Measurements from ENCODE around the gene MSGN1.
"Not testable (repeated sequence)": the region's sequence is repeated elsewhere in the genome, so short reads cannot be mapped to it uniquely, and the experiment has no call there.

MSGN1 gene

DNA sequence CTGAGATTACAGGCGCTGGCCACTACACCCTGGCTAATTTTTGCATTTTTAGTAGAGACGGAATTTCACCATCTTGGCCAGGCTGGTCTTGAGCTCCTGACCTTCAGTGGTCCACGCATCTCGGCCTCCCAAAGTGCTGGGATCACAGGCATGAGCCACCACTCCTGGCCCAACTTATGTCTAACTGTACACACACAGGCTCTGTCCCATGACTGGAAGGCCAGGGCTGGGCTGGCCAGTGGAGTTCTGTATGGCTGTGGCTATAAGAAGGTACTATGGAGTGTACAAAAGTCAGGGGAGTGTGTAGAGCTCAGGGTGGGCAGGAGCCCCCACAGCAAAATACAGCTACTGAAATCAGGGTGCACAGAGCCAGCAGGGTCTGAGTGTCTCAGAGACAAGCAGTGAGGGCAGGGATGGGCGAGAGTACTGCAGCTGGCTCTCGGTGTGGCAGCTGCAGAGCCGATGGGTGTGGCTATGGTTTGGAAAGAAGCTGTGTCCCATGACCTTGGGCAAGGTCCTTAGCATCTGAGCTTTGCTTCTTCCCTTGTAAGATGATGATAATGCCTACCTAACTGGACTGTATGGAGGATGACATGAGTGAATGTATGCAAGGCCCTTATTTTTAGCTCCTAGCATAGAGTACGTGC, 10.4 kb upstream of the MSGN1 start:
- no peak for DNase-seq

DNA sequence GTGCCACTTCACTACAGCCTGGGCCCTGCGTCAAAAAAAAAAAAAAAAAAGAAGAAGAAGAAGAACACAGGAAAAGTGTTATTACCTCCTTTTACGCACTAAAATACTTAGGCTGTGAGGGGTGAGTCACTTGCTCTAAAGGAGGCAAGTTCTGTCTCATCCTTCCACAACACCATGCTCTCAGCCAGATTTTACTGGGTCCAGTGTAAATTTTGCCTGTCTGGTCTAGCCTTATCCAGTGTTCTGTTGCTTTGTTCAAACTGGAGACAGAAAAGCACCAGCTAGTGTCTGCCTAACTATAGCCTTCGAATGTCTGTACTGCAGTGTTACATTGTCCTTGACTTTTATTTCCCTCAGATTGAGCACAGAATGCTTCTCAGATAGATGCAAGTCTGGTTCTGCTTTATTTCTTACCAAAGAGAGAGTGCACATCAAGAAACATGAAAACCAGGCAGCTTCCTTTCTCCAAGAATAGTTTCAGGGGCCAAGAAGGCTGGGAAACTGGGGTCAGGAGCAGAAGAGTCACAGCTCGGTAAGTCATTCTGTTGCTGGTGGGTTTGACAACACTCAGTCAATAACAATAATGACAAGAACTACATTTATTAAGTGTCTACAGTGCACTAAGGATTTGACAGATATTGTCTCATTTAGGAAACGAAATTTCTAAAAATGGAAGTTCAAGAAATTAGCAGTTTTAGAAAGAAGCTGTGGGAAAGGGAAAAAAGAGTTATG, 3.1 kb upstream of the MSGN1 start:
- DNase-seq: no peak

GRCh38 chr2:17813742-17814473, 2.4 kb upstream of the MSGN1 start:
- no peak for DNase-seq

GRCh38 chr2:17814601-17815000, 1.7 kb upstream of the MSGN1 start:
- no peak for DNase-seq

- no peak for DNase-seq
Measured at GRCh38 chr2:17815468-17816184, 634 bp upstream of the MSGN1 start.

DNA sequence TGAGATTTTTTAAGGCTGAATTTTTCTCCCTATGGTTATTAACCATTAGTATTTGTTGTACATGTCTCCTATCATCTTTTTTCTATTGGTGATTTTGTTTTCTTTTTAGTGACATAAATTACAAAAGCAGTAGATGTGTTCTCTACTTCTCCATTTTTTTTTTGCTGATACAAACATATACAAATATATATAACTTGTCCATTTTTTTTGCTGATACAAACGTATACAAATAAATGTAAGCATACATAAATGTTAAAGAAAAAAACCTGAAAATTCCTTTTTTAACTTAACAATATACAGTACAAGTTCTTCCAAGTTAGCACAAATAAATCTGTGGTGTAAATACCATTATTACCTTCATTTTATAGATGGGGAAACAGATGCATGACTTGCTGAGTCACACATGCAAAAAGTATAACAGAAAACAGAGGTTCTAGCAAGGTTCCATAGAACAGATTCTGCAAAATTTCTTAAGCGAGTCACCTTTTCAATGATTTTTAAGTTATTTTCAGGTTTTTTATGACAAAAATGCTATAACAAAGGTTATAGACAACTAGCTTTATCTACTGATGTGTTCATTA, 2.1 kb downstream of the MSGN1 start:
- DNase-seq: no peak

DNA sequence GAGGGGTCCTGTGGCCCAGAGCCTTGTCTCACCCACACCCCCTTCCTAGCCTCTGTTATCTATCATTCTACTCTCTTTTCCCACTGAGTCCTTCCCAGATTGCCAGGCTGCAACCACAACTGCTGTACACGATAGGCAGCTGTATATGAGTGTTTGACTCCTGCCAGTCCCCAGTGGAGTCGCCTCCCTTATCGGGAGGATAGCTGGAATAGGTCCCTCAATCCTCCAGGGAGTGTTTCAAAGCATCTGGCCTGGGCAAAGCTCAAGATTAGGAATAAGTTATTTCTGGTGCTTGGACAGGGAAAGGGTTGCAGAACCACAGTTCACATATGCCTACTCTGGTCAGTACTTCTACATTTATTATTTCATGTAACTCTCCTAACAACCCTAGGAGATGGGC, 4.8 kb downstream of the MSGN1 start:
- no peak for DNase-seq

DNA sequence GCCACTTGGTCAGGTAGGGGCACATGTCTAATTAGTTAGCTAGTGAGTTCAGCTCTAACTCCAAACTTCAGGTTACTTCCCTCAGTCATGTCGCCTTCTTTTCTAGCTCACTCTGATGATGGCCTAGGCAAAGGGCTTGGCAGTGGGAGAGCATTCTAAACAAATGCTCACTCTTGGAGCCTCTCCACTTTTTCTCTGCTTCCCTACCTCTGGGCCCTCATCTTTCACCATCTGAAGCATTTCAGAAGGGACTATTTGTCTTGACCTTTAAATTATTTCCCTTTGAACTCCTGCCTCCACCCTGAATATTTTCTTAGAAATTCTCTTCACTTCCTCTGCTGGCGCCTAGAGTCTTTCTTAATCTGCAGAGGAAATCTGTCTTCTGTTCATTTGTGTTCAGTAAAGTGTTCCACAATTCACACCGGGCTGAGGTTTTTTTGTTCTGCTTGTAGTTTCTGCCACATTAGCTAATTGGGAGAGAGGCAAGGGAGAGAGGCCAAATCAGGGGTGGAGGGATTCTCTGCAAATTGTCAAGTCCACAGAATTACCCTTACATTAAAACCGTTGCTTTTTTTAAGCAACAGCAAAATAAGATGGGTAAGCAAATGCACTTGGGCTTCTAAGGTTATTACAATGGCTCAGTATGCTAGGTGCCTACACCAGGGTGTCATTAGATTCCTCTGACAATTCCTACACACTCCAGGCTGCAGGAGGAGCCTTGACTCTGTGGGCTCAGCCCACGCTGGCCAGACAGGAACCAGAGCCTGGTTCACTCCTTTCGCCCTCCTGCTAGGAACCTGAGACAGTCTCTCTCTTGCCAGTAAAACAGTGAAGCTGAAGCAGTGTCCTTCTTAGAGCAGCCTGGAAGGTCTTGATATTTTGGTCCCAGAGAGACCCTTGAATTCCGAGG, 5.5 kb downstream of the MSGN1 start:
- DNase-seq: no peak

- DNase-seq: no peak
Measured at GRCh38 chr2:17822445-17823117, 6.3 kb downstream of the MSGN1 start.

DNA sequence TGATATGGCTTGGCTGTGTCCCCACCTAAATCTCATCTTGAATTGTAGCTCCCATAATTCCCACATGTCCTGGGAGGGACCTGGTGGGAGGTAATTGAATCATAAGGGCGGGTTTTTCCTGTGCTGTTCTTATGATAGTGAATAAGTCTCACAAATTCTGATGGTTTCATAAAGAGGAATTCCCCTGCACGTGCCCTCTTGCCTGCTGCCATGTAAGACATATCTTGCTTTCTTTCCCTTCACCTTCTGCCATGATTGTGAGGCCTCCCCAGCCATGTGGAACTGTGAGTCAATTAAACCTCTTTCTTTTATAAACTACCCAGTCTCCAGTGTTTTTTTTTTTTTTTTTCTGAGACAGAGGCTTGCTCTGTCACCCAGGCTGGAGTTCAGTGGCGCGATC, 7.4 kb downstream of the MSGN1 start:
- not testable (repeated sequence) for DNase-seq

- DNase-seq: no peak
Measured at GRCh38 chr2:17827316-17827715, 11.1 kb downstream of the MSGN1 start.

DNA sequence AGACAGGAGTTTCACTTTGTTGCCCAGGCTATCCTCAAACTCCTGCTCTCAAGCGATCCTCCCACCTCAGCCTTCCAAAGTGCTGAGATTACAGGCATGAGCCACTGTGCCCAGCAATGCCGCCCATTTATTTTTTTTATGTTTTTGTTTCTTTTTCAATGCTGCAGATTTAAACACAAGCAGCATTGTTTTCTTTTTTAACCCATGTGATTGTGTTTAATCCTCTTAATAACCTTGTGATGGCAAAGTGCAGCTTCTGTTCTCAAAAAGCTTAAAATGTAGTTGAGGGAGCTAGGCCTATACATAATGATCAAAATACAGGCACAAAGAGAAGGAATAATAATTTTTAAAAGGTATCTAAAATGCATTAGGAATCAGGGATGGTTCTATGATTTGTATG, 11.5 kb downstream of the MSGN1 start:
- no peak for DNase-seq

DNA sequence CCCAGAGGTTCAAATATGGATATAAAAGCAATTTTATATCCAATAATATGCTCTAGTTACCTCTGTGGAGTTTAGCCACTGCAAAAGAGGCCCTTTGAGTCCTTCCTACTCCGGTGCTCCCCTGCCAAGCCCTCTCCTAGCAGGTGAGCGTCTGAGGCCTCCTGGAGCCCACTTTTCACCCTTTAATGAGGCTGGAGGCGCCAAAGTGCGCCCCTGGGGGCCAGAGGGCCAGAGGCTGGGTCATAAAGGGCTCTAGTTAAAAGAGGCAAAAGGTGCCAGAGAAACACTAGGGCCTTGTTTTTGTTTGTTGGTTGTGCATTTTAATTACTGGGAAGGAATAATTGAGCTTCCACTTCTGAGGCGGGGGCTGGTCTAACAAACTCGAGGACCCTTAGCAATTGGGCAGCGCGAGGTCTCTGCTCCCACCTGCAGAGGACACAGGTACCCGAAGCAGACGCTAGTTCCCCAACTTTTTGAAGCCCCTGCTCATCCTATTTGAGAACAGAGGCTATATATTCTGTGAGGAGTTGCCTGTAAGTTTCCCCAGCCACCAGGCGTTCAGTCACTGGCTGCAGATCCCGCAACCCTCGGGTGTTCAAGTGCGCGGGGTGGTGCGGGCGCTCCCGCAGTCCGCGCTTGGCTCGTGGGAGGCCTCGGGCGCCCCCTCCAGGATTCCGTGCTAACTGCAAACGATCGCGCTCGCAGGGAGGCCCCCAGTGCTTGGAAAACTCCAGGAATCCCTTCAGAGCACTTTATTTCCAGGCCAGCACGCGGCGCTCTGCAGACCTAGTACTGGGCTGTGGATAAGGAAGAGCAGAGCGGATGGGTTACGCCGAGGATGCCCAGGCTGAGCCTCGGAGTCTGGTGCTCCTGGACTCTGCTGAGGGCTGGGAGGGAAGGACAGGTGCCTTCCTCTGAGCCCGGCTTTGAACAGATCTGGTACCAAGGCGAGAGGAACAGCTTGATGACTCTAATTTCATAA, 14.1 kb downstream of the MSGN1 start:
- peak; percentile 31 for DNase-seq

- no peak for DNase-seq
Measured at GRCh38 chr2:17835516-17835915, 19.3 kb downstream of the MSGN1 start.

DNA sequence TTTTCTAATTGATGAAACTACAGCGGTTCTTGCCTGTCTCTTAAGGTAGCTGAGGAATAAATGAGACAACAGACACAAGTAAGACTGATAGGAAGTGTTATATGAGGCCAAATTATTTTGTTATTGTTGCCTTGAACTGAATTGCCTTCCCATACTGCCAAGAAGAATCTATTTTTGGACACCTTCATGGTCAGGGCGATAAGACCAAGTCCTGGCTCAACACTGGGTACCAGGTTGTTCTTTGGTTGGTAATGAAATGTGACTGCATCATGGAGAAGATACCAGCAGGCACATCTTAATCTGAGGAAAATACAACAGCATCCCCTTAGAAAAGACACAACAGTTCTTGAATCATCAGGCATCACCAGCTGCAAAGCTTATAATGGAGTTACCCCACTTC, 23.7 kb downstream of the MSGN1 start:
- DNase-seq: no peak

DNA sequence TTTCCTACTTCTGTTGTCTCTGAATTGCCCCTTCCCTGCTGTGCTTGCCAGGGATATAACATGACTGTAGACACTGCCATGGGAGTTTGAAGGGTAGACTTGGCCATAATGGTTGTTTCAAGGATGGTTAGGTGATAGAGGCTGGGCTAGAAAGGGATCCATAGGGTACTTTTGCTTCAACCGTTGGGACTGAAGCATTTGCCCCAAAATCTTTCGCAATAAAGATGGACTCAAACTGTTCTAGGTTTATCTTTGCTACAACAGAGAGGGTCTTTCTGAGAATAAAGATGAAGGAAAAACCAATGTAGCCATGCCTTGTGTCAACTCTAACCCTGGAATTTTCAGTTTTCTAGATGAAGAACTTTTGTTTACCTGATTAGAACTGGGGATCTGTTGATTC, 27.2 kb downstream of the MSGN1 start:
- DNase-seq: no peak

DNA sequence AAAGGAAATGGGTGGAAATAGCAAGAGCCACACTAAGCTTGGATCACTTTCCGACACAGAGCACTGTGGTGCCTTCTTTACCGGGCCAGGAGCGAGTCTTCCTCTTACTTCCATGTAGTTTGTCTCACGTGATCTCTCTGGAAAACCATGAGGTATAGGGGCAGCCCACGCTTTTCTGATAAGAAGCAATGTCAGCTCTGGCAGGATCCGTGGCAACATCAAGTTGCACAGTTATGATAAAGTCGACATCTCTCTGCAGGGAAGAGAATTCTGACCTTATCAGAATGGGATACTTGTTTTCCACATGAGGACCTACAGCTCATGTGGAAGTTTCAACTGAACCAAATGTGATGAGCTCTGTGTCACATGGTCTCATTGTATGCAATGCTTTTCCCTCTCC, 29.5 kb downstream of the MSGN1 start:
- DNase-seq: no peak

- DNase-seq: no peak
Measured at GRCh38 chr2:17846676-17847075, 30.4 kb downstream of the MSGN1 start.

GRCh38 chr2:17847236-17847635, 31.0 kb downstream of the MSGN1 start:
- no peak for DNase-seq

- no peak for DNase-seq
Measured at GRCh38 chr2:17849275-17849674, 33.0 kb downstream of the MSGN1 start.

Data from NCI-H1092 (cell line).